HG03521 (cell line): ENCODE measurements around the gene HOPX.
A peak's percentile ranks its signal among the peaks of the same experiment; 100 is the strongest.
"Not testable (repeated sequence)": the region's sequence is repeated elsewhere in the genome, so short reads cannot be mapped to it uniquely, and the experiment has no call there.

Experiments used
- ATAC-seq: cut with Tn5 transposase; IDR thresholded peaks from one replicate; pipeline ENCODE4 v1.9.1; 2021; ENCODE audit warnings: mild to moderate bottlenecking, moderate library complexity; ENCODE audit not compliant: unreplicated experiment

The HOPX gene, protein sequence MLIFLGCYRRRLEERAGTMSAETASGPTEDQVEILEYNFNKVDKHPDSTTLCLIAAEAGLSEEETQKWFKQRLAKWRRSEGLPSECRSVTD

DNA sequence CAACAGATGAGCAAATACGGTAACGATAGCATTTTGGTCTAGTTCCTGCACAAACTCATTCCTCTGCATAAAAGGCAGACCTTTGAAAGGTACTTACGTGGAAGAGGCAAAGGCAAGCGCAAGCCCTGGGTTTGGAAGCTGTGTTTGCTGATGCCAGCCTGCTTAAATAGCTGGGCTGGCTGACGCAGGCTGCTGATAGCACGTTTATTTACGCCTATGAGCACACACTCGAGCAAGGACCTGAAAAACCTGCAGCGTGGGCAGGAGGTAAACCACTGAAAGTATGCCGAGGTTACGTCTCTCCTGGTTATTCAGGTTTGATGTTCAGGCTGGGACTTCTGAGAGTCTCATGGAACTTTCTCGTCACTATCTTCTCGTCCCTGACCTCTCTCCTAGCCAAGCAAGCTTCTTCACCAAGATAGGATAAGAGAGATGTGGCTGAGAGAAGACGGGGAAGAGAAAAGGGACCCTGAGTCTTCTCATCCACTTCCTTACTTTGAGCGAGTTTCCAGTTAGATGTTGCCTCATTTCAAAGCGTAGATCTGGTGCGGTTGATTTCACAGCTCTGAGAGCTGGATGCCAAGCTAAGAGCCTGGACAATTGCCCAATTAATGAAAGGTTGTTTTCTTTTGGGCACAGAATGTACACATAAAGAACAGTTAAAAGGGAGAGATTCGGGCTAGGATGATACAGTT, at the start of gene HOPX:
Gene HOPX (minus strand): TSS at position 139 of the 695 bp plus-strand sequence. CDS start 23,480 bp downstream, outside the sequence.
- ATAC-seq: peak; percentile 70

DNA sequence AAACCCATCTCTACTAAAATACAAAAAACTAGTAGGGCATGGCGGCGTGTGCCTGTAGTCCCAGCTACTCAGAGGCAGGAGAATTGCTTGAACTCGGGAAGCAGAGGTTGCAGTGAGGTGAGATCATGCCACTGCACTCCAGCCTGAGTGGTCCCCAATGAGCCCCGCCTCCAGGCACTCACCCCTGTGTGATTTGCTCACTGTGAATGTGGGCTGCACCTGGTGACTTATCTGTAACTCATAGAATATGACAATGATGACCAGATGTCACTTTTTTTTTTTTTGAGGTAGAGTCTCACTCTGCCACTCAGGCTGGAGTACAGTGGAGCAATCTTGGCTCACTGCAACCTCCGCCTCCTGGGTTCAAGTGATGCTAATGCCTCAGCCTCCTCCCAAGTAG, 49.0 kb upstream of the HOPX start:
- ATAC-seq: no peak

DNA sequence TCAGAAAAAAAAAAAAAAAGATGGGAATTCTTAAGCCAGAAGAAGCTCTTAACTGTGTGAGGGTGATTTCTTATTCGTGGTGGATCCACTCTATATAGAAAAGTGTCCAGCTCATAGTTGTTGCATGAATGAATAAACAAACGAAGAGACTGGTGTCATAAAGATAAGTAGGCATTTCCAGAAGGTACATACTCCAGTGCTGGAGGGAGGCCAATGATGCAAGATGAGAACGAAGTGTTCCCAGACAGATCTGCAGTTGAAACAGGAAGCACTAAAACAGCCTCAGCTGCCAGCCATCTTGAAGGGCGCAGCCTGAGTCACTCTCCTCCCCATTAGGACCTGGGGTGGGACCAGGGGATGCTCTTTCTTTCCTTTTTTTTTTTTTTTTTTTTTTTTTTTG, 47.4 kb upstream of the HOPX start:
- no peak for ATAC-seq

DNA sequence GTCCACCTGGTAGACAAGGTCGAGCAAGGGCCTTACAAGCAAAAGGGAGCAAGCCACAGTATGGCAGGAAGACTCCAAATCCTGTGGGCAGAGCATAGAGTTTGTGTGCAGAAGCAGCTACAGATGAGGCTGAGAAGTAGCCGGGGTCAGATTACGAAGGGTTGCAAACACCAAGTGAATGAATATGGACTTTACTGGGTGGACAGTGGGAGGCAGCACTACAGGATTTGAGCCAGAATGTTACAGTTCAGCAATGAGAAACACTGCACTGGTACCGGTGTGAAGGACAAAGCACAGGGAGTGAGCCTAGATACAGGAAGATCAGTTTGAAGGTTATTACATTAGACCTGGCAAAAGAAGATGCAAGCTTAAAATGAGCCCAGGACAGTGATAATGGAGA, 46.1 kb upstream of the HOPX start:
- ATAC-seq: no peak

DNA sequence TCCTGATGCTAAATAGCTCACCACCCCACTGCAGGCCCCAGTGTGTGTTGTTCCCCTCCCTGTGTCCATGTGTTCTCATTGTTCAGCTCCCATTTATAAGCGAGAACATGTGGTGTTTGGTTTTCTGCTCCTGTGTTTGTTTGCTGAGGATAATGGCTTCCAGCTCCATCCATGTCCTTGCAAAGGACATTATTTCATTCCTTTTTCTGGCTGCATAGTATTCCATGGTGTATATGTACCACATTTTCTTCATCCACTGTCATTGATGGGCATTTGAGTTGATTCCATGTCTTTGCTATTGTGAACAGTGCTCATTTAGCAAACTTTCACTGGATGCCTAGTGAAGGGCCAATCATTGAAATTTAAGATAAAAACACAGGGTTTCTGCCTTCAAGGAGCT, 45.5 kb upstream of the HOPX start:
- not testable (repeated sequence) for ATAC-seq

DNA sequence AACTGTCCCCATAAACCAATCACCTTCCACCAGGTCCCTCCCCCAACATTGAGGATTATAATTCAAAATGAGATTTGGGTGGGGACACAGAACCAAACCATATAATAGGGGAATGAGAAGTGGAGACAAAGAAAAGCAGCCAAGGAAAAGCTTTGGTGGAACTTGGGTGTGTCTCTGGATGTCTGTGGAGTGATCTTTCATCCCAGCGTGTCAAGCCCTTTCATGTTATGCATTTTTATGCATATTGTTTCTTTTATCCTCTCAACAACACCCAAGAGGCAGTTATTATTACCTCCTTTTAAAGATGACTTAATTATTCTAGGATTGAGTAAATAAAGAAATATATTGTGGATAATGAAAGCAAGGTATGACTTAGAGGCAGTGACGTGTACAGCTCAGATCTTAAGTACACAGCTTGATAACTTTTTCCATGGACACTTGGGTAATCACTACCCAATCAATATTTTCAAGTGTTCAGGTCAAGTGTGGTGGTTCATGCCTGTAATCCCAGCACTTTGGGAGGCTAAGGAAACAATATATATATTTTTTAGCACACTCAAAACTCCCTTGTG, 42.6 kb upstream of the HOPX start:
- ATAC-seq: no peak

DNA sequence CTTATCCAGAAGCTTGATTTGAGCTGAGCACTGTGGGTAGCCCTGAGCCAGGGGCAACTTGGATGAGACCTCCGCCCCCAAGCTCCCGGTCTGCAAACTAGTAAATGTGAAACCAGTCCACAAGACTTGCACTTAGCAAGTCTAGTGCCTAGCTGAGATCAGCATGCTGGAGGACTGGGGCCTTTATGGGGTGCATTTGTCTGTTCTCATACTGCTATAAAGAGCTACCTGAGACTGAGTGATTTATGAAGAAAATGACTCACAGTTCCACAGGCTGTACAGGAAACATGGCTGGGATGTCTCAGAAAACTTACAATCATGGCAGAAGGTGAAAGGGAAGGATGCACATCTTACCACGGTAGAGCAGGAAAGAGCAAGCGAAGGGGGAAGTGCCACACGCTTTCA, 42.1 kb upstream of the HOPX start:
- no peak for ATAC-seq

DNA sequence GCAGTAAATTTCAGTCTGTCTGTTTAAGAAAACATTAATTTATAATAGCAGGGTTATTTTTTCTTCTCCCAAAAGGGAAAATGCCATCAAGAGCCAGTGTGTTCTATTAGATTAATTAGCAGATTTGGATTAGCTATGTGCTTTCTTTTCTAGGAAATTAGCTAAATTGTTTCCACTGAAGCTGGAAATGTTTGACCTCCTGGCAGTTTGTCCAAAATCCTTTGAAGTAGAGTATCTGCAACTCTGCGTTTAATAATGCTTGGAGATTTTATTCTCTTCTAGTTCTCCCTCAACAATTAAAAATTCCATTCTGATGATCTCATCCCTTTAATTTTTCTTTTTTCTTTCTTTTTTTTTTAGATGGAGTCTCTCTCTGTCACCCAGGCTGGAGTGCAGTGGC, 27.1 kb upstream of the HOPX start:
- ATAC-seq: no peak

DNA sequence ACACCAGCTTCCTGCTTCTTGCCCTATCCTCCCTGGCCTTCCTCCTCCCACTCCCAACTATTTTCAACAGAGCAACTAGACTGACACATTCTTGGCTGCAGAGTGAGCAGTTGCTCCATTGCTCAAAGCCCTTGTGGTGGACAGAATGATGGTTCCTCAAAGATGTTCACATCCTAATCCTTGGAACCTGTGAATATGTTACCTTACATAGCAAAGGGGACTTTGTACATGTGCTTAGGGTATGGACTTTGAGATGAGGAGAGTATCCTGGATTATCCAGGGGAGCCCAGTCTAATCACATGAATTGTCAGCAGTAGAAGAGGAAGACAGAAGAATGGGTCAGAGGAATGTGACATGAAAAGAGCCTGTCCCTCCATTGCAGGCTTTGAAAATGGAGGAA, 24.9 kb upstream of the HOPX start:
- ATAC-seq: no peak

DNA sequence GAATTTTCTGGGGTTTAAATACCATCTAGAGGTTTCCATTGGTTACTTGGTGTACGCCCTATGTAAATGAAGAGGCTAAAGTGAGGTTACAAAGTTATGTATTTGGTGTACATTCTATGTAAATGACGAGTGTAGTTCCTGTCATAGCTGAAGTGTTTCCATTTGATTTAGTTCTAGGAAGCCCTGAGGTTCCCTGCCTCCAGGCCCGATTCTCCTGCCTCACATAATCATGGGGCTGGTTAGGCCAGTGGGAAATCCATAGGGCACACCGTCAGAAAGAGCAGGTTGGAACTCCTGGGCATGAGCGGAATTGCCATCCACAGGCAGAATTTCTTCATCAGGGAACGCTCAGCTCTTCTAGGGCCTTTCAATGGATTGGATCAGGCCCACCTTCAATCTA, 24.2 kb upstream of the HOPX start:
- no peak for ATAC-seq

DNA sequence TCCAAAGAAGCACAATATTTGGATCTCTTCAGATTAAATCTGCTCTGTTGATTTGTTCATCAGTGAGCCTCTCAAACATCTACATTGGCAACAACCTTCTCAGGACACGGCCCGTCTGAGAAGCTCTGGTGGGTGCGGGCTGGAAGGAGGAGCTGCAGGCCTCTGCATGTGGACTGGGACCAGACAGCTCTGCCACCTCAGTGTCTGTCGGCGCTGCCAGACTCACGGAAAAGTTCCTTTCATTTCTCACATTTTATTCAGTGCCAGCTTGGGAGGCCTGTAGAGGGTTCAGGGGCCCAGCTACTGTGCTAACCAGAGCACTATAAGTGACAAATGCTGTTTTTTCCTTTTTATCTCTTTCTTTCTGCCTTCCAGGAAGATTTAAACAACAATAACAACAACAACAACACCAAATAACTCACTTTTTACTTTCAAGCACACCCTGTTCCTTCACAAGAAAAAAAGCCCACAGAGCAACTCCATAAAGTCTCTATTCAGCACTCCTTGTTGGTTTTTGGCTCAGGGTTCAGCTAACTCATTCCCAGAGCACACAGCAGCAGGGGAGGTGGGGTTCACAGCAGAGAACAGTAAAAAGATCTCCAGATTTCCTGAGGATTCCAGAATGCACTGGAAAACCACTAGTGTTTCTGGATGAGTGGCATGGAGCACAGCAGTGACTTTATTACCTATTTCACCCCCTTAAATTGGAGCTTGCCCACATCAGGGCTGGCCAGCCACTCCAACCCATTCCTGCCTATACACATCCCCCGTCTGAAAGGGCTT, 23.2 kb upstream of the HOPX start:
- ATAC-seq: no peak

DNA sequence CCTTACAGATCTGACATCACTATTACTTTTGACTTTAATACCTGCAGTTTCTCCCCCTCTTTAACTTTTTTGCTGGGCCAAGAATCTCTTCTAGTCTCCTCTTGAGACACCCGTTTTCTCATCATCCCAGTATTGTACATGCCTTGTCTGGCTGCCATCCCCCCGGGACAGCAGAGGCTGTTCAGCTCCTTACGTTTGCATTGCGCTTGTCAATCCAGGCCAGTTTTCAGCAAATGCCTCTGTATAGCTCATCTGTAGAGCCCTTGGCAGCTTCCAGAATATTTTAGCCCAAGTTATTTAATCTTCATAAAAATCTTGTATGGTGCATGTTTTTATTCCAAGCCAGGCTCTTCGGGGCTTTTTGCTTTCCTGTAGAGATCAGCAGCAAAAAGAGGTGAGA, 22.3 kb upstream of the HOPX start:
- ATAC-seq: no peak

DNA sequence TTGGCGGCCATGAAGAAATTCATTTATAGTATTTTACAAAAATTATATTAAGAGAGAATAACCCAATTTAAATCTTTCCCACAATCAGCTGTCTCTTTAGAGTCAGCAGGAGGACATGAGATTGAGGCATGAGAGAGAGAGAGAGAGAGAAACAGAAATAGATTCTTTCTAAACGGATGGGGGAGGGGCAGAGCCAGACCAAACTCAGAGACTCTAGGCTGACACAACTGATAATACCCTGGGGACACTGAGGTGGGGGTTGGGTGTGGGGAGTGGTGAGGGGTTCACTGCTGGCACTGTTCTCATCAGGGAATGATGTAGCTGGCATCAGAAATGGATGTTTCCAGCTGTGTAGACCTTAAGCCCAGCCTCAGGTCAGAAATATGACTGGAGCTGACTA, 20.5 kb upstream of the HOPX start:
- ATAC-seq: no peak

DNA sequence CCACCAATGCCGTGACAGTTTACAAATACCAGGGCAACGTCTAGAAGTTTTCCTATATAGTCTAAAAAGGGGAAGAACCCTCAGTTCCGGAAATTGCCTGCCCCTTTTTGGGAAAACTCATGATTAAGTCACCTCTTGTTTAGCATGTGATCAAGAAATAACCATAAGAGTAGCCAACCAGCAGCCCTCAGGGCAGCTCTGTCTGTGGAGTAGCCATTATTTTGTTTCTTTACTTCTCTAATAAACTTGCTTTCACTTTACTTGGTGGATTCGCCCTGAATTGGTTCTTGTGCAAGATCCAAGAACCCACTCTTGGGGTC, 20.0 kb upstream of the HOPX start:
- no peak for ATAC-seq

DNA sequence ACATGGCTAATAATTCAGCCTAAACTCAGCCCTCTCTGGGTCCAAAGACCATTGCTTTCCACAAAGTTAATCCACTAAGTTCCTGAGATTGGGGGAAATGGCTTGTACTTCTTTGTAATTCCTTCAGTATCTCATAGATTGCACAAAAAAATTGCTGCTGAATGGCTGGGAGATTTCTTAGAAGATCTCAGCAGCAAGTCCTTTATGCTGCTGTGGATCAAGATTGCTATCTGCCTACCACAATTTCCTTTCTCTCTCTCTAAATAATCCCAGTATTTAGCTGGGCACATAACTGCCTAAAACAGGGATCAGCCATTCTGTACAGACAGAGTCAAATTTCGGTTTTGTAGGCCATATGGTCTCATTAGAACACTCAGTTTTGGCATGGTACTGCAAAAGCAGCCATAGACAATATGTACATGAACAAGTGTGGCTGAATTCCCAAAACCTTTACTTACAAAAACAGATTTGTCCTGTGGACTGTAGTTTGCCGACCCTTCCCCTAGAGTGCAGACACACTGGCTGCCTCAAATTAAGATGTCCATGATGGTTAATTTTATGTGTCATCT, 18.5 kb upstream of the HOPX start:
- no peak for ATAC-seq

DNA sequence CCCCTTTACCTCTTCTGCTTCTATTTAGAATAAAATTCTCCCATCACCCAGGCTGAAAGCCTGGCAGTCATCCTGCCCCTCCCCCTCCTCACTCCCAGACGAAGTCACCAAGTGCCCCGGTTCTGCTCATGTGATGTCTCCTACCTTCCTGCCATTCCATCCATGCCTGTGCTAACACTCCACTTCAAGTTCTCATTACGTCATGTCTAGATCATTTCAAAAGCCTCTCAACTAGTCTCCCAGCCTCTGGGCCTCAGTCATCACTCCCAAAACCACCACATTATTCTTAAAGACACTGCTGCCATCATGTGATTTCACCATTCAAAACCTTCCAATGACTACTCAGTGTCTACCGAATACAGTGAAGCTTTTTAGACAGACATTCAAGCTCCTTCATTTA, 17.2 kb upstream of the HOPX start:
- no peak for ATAC-seq

DNA sequence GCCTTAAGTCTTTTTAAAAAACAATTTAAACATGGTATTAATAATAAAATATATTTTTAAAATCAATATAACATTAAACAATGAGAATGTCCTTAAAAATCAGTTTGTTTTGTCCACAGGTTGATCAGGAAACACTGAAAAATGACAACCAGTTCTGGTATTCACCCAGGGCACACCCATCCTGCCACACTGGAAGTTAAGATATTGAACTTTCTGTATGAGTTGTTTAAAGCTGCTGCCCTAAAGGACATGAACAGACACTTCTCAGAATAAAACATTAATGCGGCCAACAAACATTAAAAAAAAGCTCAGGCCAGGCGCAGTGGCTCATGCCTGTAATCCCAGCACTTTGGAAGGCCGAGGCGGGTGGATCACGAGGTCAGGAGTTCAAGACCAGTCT, 15.0 kb upstream of the HOPX start:
- no peak for ATAC-seq

DNA sequence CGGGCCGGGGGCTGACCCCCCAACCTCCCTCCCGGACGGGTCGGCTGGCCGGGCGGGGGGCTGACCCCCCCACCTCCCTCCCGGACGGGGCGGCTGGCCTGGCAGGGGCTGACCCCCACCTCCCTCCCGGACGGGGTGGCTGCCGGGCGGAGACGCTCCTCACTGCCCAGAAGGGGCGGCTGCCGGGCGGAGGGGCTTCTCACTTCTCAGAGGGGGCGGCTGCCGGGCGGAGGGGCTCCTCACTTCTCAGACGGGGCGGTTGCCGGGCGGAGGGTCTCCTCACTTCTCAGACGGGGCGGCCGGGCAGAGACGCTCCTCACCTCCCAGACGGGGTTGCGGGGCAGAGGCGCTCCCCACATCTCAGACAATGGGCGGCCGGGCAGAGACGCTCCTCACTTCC, 12.4 kb upstream of the HOPX start:
- ATAC-seq: not testable (repeated sequence)

DNA sequence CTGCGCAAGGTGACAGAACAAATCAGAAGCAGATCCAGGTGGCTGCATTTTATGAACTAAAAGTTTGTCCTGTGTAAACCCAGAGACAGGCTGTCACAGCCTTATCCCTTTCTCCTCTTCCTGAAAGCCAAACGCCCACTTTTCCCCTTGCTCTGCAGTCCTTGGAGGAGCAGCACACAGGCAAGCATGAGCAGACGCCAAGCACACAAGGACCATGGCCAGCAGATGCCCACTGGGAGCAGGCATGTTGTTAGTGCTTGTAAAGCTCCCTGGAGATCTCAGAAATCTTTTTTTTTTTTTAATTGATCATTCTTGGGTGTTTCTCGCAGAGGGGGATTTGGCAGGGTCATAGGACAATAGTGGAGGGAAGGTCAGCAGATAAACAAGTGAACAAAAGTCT, 11.5 kb upstream of the HOPX start:
- no peak for ATAC-seq

DNA sequence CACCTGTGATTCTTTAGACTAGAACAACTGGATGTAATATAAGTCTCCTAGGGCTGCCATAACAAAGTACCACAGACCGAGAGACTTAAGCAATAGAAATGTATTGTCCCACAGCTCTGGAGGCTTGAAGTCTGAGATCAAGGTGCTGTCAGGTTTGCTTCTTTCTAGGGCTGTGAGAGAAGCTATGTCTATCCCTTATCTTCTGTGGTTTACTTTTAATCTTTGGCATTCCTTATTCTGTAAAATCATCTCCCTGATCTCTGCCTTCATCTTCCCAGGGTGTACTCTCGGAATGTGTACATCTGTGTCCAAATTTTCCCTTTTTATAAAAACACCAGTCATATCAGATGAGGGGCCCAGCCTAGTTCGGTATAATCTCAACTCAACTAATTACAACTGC, 10.3 kb upstream of the HOPX start:
- no peak for ATAC-seq

DNA sequence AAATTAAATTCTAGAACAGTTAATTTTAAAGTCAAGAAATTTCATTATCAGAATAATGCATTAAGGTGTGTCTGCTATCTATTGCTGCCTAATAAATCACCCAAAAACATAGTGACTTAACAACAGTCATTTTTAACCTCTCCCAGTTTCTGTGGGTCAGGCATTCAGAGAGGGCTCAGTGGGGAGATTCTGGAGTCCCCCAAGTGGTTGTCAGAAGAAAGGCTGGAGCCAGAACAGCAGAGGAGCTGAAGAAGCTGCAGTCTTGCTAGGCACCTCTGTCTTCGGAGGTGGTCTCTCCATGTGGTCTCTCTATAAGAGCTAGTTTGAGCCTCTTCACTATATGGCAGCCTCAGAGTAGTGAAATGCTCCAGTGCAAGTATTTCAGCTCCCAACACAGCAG, 9.3 kb upstream of the HOPX start:
- ATAC-seq: no peak
